HL-60 (cell line): ENCODE data around the gene CLIC1.

Experiments used
- CTCF ChIP-seq: IDR thresholded peaks from one replicate; pipeline ENCODE4 v1.5.1; 2011; ENCODE audit warnings: low read length, control low read depth, inconsistent platforms; ENCODE audit not compliant: insufficient read depth
- GABPA ChIP-seq: IDR thresholded peaks from 2 replicates; pipeline ENCODE4 v1.6.1; 2012; ENCODE audit warnings: low read depth
- POLR2AphosphoS5 ChIP-seq: IDR thresholded peaks from 2 replicates; pipeline ENCODE4 v1.6.1; 2012; ENCODE audit warnings: low read depth
- SPI1 ChIP-seq: IDR thresholded peaks from 2 replicates; pipeline ENCODE4 v1.6.1; 2012; ENCODE audit warnings: low read depth, mild to moderate bottlenecking, borderline replicate concordance
- TF ChIP-seq, protein P1 (sequence below): IDR thresholded peaks from 2 replicates; pipeline ENCODE4 v1.6.1; 2012; ENCODE audit warnings: low read depth; ENCODE audit not compliant: insufficient replicate concordance

DNA sequence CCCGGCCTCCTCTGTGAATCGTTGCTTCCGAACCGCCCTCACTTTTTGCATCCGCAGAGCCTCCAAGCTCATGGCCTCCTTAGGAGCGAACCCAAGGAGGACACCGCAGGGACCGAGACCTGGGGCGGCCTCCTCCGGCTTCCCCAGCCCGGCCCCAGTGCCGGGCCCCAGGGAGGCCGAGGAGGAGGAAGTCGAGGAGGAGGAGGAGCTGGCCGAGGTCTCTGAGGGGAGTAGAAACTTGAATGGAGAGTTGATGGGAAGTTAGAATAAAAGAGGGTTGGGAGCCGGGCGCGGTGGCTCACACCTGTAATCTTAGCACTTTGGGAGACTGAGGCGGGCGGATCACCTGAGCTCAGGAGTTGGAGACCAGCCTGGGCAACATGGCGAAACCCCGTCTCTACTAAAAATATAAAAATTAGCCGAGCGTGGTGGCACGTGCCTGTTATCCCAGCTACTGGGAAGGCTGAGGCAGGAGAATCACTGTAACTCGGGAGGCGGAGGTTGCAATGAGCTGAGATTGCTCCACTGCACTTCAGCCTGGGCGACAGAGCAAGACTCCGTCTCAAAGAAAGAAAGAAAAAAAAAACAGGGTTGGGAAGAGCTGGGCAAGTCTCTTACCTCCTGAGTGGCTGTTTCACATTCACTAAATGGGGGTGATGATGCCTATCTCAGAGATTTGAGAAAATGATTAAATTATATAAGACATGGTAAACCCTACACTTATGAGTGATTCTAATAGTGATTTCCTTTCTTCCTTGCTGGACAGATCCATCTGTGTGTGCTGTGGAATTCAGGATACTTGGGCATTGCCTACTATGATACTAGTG is 4.3 kb upstream of the CLIC1 start:
- TF ChIP-seq CTCF (no peak), GABPA (no peak), POLR2AphosphoS5 (0 out of 2 replicates have a peak, but pooled peaks have one; percentile 65), SPI1 (0 out of 2 replicates have a peak, but pooled peaks have one; percentile 29)
- TF ChIP-seq, protein P1, sequence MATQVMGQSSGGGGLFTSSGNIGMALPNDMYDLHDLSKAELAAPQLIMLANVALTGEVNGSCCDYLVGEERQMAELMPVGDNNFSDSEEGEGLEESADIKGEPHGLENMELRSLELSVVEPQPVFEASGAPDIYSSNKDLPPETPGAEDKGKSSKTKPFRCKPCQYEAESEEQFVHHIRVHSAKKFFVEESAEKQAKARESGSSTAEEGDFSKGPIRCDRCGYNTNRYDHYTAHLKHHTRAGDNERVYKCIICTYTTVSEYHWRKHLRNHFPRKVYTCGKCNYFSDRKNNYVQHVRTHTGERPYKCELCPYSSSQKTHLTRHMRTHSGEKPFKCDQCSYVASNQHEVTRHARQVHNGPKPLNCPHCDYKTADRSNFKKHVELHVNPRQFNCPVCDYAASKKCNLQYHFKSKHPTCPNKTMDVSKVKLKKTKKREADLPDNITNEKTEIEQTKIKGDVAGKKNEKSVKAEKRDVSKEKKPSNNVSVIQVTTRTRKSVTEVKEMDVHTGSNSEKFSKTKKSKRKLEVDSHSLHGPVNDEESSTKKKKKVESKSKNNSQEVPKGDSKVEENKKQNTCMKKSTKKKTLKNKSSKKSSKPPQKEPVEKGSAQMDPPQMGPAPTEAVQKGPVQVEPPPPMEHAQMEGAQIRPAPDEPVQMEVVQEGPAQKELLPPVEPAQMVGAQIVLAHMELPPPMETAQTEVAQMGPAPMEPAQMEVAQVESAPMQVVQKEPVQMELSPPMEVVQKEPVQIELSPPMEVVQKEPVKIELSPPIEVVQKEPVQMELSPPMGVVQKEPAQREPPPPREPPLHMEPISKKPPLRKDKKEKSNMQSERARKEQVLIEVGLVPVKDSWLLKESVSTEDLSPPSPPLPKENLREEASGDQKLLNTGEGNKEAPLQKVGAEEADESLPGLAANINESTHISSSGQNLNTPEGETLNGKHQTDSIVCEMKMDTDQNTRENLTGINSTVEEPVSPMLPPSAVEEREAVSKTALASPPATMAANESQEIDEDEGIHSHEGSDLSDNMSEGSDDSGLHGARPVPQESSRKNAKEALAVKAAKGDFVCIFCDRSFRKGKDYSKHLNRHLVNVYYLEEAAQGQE: peak; percentile 8
